ENCODE results near the gene KCNMB1.

KCNMB1 gene

DNA sequence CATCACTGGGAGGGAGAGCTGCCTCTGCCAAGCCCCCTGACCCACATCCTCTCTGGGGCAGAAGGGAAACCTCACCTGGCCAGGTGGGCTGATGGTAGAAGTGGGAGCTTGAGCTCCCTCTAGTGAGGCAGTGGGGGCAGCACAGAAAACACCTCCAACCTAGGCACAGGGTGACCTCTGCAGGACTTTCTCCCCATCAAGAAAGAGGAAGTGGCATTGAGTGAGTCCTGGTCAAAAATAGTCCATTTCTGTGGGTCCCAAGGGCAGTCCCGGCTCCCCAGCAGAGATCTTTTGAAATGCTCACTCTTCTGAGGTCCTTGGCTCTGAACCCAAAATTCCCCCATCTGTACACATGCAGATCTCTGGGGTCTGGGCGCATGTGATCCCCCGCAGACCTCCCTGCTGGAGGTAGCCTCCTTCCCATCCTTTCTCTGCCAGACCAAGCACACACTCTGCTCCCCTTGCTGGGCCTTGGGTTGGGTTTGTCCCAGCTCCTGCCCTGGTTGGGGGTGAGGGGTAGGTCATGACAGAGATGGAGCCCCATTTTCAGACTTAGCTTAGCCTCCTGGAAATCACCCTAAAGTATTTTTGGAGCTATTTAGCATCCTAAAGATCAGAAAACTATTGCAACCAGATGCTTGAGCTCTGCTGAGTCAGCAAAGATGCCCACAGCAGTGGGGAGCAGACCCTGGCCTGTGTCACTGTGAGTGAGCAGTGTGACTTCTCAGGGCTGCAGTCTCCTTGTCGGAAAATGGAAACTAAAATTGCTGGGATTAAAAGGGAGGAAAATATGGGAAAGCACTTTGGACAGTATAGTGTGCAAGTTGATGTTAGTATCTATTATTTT is 50.0 kb downstream of the KCNMB1 start:
- peak; percentile 59 to 68 (median 64) for DNase-seq

DNA sequence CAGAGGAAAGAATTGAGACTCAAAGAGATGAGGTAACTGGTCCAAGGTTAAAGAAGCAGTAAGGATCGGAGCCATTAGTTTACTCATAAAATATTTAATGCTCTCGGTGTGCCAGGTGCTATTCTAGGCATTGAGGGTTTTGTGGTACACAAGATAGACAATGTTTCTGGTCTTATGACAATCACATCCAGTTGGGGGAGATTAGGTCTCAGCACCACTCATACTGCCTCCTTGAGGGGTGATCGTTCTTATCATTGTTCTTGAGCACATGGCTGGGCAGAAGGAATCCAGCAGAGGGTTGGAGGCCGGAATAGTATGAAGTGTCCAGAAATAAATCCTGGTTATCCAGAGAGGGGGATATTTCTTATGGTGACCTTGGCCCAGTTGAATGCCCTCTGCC is 50.9 kb downstream of the KCNMB1 start:
- no peak for DNase-seq

DNA sequence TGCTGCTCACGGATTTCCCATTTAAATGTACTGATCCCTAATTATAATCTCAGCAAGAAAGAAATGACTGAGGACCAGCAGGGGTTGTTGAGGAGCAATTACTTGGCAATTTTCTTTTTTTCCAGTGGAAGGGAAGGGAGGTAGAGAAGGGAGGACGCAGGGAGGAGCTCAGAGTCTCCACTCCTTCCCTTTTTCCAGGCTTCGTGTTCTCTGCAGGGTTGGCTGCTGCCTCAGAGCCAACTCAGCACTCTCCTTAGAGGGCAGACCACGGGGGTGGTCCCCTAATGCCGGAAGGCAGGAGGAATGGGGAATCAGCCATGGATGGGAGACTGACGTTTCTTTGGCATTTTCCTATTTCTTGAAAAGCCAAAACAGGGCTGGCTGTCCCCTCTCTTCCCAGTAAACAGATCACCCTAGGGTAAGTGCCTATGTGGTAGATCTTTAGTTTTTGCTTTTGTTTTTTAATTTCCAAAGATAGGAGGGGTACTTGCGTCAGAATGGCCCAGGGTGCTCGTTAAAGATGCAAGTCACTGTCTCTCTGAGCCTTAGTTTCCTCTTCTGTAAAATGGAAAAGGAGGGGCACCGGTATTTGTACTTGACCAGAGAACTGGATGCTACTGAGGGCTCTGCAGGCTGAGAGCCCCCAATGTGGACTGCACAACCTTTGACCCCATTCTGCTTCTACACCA is 52.0 kb downstream of the KCNMB1 start:
- DNase-seq = peak; percentile 53 to 63 (median 59)

DNA sequence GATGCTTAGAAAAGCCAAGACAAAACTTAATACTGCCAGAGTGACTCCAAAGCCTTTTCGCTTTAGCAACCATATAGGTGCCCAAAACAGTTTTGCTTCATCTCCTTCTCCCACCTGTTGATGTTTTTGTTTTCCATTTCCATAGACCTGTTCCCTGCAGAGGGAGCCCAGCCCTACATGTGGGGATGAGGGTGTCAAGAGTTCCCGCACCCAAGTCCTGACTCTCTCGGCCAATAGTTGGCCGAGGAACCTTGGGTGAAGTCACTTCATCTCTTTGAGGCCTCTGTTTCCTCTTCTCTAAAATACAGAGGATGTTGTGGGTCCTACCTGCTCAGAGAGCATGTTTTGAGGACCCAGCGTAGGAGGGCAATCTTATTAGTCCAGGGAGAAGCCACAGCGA is 53.1 kb downstream of the KCNMB1 start:
- DNase-seq = no peak

DNA sequence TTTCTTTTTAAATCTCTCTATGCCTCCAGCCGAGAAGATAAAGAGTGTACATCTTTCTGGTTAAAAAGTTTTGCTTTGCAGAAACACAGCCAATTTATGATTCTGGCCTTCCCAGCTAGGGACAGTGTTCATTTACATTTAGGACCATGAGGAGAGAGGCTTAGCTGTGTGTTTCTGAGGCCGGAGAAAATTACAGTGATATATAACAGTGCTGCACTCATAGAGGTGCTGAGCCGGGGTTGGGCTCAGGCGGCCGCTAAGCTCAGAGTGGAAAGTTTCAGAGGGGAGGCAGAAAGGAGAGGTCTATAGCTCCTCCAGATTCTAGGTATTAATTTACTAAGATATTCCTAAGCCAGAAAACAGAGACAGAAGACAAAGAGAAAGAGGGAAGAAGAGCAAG is 54.5 kb downstream of the KCNMB1 start:
- no peak for DNase-seq

DNA sequence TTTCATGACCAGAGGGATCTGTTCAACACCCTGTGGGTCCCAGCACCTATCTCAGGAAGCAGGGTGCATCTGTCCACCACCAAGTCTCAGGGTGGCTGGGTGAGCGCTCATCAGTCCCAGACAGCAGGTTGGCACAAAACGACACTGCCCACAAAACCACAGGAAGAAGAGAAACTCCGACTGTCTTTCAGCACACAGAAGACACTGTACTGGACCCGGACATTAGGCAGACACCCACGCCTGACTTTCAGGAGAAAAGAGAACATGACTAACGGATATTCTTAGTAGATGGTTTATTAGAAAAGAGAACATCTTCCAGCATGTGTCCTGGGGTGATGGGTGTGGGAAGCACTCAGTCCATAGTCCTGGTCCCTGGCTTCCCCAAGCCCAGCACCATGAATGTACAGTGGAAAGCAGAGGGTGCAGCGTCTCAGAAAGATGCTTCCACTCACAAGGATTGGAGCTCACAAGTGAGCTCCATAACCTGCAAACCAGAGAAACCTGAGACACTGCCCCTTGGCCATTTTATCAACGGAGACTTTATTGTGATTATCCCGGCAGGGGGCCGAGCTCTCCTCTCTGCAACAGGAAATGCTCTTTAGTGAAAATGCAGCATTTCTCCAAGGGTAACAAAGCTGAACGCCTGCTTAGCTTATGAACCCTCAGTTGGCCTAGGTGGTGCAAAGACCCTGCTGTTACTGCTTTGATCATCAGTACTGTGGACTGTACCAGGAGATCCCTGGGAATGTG is 55.8 kb downstream of the KCNMB1 start:
- DNase-seq = peak; percentile 90 to 97 (median 95)

DNA sequence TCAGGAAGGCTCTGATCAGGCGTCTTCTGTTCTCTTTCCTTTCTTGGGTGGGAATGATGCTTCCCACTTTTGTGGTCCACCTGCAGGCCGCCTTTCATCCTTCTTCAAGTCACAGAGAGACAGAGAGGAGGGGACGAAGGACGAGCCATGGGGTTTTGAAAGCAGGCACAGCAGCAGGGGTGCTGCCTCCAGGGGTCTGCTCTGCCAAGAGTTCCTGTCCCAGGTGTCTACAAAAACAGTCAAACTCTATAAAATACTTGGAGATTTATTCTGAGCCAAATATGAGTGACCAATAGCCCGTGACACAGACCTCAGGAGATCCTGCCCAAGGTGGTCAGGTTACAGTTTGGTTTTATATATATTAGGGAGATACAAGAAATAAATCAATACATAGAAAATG is 57.1 kb downstream of the KCNMB1 start:
- DNase-seq = no peak

DNA sequence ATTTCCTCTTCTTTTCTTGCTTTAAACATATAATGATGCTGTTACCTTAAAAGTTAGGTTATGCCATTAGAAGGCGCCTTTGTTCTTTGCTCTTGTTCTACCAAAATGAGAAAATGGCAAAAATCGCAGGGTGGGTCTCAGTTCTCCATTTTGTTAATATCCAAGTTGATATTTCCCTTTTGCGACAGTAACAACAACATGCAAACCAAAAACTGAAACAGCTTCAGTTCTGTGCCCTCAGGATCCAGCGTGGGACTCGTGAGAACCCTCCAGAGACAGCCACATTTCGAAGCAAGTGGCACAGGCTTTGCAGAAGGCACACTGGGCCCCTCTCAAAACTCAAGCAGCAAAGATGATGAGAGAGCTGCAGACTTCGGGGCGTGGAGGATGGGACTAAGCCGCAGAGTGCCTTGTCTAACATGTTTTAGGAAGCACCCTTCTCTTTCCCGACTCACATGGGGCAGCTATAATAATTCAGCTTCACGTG is 58.6 kb downstream of the KCNMB1 start:
- DNase-seq = peak in 1 of 3 donors; percentile 66

DNA sequence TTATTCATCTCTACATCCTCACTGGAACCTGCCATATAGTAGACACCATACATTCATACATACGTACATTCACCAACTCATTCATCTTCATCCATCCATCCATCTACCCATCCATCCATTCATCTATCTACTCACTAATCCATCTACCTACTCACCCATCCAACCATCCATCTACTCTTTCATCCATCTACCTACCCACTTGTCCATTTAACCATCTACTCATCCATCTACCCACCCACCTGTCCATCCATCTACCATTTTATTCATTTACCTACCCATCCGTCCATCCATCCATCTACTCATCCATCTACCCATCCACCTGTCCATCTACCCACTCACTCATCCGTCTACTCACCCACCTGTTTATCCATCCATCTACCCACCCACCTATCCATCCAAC is 59.6 kb downstream of the KCNMB1 start:
- DNase-seq = no peak

DNA sequence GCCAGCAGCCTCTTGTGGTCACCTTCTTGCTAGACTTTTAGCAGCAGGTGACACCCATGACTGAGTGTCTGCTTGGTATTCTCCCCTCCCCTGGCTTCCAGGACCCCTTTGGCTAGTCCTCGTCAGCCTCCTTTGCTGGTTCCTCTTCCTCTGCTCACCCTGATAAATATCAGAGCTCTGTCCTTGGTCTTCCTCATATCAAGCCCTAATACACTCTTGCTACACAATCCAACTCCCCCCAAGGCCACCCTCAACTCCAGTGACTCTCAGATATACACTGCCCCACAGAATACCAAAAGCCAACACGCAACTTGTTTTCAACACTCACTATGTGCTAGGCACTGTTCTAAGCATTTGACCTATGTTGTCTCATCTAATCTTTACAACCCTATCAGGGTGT is 61.3 kb downstream of the KCNMB1 start:
- DNase-seq = no peak

DNA sequence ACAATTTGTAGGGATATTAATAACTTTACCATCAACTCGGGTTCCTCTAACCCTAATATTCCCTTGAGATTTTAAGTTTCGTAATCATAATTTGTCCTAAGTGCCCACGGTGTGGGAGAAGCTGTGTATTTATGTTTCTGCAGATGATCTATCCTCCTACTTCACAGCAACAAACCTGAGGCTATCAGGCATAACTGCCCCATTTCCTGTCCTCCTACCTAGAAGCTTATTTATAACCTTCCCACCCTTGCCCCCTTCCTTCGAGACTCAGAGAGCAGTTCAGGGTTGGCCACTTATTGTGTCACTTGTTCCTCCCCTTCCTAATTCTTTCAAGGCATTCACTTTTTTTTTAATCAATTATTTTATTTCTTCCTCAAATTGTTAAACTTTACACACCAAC is 62.0 kb downstream of the KCNMB1 start:
- DNase-seq = no peak
